HUES64 (cell line): Measurements from ENCODE around the gene AQP5.
"Not testable (repeated sequence)": the region's sequence is repeated elsewhere in the genome, so short reads cannot be mapped to it uniquely, and the experiment has no call there.

Experiments used
- H3K27ac ChIP-seq: 2 replicates; pipeline ENCODE4 v1.7.0; 2013; ENCODE audit warnings: low read depth, low read length, inconsistent platforms
- H3K27me3 ChIP-seq: 2 replicates; pipeline ENCODE4 v1.6.1; 2013; ENCODE audit warnings: mild to moderate bottlenecking, low read length; ENCODE audit not compliant: insufficient read depth
- H3K36me3 ChIP-seq: 2 replicates; pipeline ENCODE4 v1.6.1; 2013; ENCODE audit warnings: mild to moderate bottlenecking, low read length; ENCODE audit not compliant: insufficient read depth
- H3K4me1 ChIP-seq: 2 replicates; pipeline ENCODE4 v1.6.1; 2013; ENCODE audit warnings: mild to moderate bottlenecking, low read length, moderate library complexity; ENCODE audit not compliant: insufficient read depth
- H3K4me3 ChIP-seq: 2 replicates; pipeline ENCODE4 v1.5.1; 2013; ENCODE audit warnings: mild to moderate bottlenecking, low read length, moderate library complexity
- H3K9ac ChIP-seq: 2 replicates; pipeline ENCODE4 v1.6.1; 2013; ENCODE audit warnings: mild to moderate bottlenecking, low read depth, low read length
- H3K9me3 ChIP-seq: 2 replicates; pipeline ENCODE4 v1.6.1; 2013; ENCODE audit warnings: low read depth, low read length; ENCODE audit not compliant: insufficient read depth
- WGBS: fragments of 150-250, 120-280 bp; methylation state at CpG from one replicate; pipeline ENCODE4 v1.1.7; 2013; ENCODE audit warnings: missing lambda C conversion rate; 5-methylcytosine and 5-hydroxymethylcytosine counted together

The AQP5 gene

DNA sequence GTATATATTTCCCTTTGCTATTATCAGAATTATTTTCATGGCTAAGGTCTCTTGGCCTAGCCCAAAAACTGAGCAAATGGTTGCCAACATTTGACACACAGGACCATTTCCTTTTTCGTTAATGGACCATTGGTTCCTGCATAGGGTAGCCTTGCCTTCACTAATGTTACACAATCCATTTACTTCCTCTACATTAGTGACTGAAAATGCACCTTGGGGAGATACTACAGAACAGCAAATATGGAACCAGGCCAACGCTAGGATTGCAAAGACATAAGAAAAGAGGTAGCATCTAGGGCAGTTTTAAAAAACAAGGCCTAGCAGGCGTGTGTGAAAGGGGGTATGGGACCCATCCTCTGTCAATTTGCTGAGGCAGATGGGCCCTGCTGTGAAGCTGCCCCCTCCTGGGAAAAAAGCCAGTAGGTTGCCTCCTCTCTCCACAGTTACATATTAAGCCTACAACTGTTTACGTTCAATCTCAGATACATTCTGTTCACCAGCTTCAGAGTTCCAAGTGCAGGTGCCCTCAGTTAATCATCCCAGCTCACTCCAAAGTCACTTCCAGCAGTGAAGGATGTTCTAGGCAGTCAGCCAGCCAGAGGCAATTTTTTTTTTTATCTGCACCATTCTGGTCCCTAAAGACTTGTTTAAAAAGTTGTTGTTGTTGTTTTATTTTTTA, 26.1 kb downstream of the AQP5 start:
- Histone ChIP-seq H3K36me3 (peaks cover 54% of the 10 kb centered on the region), H3K9me3 (no peaks in the 10 kb centered on the region), H3K27ac (no peak overlapping the region), H3K4me1 (no peaks in the 10 kb centered on the region; the same call in 1 of the 2 replicates), H3K4me3 (no peak overlapping the region), H3K9ac (no peak overlapping the region), H3K27me3 (no peaks in the 10 kb centered on the region)
- 87% methylated on average over 4 of the region's 4 CpGs for WGBS

DNA sequence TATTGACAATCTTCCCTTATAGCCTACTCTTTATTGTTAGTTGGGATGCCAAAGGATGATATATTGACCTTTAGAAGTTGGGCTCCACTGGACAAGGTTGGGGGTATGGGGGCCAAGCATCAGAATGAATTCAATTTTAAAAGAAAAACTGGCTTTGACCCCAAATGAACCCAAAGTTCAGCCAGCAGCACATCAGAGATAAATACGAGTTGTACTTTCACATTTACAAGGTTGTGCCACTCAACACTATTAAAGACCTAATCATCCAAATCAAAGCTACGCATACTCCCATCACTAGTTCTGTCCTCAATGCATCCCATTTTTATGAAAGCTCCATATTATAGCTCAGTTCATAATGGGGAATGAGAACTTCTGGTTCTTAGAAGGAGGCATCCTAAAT, 27.7 kb downstream of the AQP5 start:
- H3K4me1 ChIP-seq, H3K4me3 ChIP-seq, H3K9ac ChIP-seq, H3K27me3 ChIP-seq, H3K9me3 ChIP-seq, H3K27ac ChIP-seq: not testable (repeated sequence)
- H3K36me3 ChIP-seq: peaks cover 70% of the 10 kb centered on the region
- 92% methylated on average over 1 of the region's 2 CpGs for WGBS

DNA sequence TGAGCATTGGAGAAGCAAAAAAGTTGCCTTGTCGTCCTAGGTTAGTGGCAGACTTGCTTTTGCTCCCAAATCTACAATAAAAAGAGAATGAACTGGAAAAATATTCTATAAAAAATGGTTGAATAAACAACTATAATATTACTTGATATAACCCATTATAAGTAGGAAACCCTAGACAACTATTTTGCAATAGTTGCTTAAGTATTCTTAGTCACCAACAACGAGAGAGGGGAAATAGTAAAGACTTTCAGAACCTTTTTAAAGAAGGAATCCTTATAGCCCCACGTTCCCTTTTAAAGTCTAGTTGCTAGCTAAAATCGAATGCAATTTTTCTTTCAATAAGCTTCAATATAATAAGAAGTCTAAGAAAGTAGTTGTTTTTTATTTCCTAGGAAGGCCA, 28.6 kb downstream of the AQP5 start:
- 93% methylated on average over 3 of the region's 4 CpGs for WGBS
- Histone ChIP-seq H3K27ac (no peak overlapping the region), H3K4me3 (no peak overlapping the region), H3K36me3 (peaks cover 78% of the 10 kb centered on the region), H3K9me3 (no peaks in the 10 kb centered on the region), H3K9ac (no peak overlapping the region), H3K27me3 (no peaks in the 10 kb centered on the region), H3K4me1 (no peaks in the 10 kb centered on the region)

DNA sequence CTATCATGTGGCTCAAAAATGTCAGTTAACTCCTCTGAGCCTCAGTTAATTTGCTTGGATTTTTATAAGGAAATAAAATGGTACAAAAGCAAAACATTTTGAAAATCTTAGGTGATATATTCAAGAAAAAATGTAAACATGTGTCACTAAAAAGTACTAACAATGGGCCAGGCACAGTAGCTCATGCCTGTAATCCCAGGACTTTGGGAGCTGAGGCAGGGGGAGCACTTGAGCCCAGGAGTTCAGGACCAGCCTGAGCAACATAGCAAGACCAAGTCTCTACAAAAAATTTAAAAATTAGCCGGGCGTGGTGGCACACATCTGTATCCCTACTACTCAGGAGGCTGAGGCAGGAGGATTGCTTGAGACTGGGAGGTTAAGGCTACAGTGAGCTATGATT, 36.8 kb downstream of the AQP5 start:
- H3K36me3 ChIP-seq: peaks cover 91% of the 10 kb centered on the region

DNA sequence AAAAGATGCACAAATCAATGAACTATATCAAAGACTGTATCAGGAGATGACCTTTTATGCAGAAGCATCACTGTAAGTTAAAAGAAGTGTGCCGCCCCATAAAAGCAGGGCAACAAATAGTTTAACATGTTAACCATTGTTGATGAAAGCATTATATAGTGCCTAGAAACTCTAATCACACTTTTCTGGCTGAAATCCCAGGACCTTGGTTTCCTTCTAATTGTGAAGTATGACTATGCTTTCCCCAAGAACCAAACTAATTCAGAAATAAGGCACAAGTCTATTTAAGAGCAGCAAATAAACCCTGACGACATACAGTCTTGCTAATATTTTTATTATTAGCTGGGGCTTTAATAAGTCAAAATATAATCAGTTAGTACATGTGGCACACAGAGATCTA, 41.9 kb downstream of the AQP5 start:
- Histone ChIP-seq H3K4me1 (no peaks in the 10 kb centered on the region), H3K27me3 (no peaks in the 10 kb centered on the region), H3K9me3 (no peaks in the 10 kb centered on the region), H3K27ac (no peak overlapping the region), H3K9ac (no peak overlapping the region), H3K4me3 (no peak overlapping the region), H3K36me3 (peaks cover 79% of the 10 kb centered on the region)
- WGBS: 100% methylated on average over 2 of the region's 2 CpGs

More for the DNA sequence above, 36.8 kb downstream of the AQP5 start:
- H3K27me3 ChIP-seq: no peaks in the 10 kb centered on the region
- H3K9ac ChIP-seq: no peak overlapping the region
- H3K4me1 ChIP-seq: no peaks in the 10 kb centered on the region
- no peak overlapping the region for H3K27ac ChIP-seq
- no peaks in the 10 kb centered on the region for H3K9me3 ChIP-seq
- WGBS: 100% methylated on average over 2 of the region's 2 CpGs
- no peak overlapping the region for H3K4me3 ChIP-seq

DNA sequence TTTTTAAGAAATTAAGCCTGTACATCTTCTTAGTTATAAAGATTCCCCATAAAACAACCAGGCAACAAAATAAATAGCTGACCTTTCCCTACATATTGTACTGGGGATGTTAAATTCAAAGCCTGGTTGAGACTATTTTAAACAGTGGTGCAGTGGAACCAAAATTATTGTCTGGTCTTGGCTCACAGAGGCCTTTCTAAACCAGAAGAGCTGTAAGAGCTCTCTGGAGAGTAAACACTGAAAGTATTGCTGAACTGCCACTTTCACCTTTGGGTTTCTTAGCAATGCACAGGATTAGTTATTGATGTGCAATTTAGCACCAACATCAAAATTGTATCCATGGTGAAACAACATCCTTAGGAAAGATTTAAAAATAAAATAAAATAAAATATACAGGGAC, 43.0 kb downstream of the AQP5 start:
- no peak overlapping the region for H3K9ac ChIP-seq
- no peaks in the 10 kb centered on the region for H3K9me3 ChIP-seq
- H3K4me1 ChIP-seq: no peaks in the 10 kb centered on the region
- no peak overlapping the region for H3K4me3 ChIP-seq
- H3K27me3 ChIP-seq: no peaks in the 10 kb centered on the region
- H3K36me3 ChIP-seq: peaks cover 70% of the 10 kb centered on the region
- no peak overlapping the region for H3K27ac ChIP-seq

DNA sequence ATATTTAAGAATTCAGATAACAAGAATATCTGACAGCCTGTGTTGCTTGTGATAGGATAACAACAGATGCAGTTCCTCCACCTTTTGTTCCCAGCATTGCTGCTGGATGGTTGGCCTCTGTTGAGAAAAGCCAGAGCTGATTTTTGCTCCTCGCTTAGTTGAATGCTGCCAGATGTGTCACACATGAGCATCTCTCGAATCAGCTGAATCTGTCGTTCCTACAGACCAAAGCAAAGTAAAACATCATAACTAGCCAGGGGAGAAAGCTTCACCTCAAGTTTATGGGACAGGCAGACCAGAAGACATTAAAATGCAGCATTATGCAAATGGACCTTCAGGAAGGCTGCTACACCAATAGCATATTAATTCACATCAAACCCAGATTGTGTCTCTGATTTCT, 43.5 kb downstream of the AQP5 start:
- Histone ChIP-seq H3K9me3 (no peaks in the 10 kb centered on the region), H3K27ac (no peak overlapping the region), H3K4me1 (no peaks in the 10 kb centered on the region), H3K36me3 (peaks cover 68% of the 10 kb centered on the region), H3K27me3 (no peaks in the 10 kb centered on the region), H3K4me3 (no peak overlapping the region), H3K9ac (no peak overlapping the region)
- WGBS: 95% methylated on average over 3 of the region's 3 CpGs

DNA sequence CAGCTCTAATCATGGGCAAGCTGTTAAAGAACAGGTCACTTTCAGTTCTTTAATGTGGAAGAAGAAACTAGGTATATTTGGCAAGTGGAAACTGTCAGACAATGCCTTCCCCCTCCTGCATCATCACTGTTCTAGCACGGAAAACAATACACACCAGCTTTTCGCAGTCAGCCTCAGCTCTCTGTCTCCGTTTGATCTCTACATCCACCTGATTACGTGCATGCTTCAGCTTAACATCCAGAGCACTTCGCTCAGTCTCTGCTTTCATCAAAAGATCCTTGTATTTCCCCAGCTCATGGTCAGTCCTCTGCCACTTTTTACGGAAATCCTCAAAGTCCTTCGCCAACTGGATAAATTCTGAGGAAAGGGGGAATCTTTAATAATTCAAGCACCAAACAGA, 44.6 kb downstream of the AQP5 start:
- no peak overlapping the region for H3K27ac ChIP-seq
- H3K9ac ChIP-seq: no peak overlapping the region
- H3K4me3 ChIP-seq: no peak overlapping the region
- no peaks in the 10 kb centered on the region for H3K27me3 ChIP-seq
- peaks cover 57% of the 10 kb centered on the region for H3K36me3 ChIP-seq
- 94% methylated on average over 7 of the region's 7 CpGs for WGBS
- H3K4me1 ChIP-seq: no peaks in the 10 kb centered on the region
- H3K9me3 ChIP-seq: no peaks in the 10 kb centered on the region

DNA sequence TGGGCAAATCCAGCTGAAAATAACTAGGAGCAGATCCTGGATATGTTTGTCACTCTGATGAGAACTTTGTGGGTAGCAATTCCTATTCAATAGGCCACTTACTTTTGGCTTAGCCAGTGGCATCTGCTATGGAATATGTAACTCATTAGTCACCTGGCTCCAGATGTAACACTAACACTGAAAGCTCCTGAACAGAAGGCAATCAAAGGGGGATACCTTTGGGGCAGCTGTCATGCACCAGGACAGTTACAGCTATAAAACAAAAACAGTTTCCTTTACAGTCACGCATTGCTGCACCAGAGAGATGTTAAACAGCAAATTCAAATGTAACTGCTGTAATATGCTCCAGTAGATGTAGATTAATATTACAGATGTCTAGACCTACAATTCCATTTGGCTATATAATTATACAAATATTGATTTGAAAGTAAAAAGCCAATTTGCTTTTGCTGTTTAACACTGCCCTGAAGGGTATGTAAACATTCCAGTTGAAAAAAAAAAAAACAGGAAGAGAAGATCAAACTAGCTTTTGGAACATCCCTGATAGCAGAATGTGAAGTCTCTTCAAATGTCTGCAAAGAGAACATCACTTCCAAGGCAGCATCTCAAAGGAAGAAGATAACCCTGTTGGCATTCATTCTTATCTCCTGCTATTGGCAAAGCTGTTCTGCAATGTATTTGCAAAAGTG, 45.2 kb downstream of the AQP5 start:
- H3K27ac ChIP-seq: no peak overlapping the region
- no peaks in the 10 kb centered on the region for H3K9me3 ChIP-seq
- WGBS: 100% methylated on average over 1 of the region's 1 CpG
- H3K36me3 ChIP-seq: peaks cover 51% of the 10 kb centered on the region
- H3K4me1 ChIP-seq: no peaks in the 10 kb centered on the region
- H3K4me3 ChIP-seq: no peak overlapping the region
- no peak overlapping the region for H3K9ac ChIP-seq
- H3K27me3 ChIP-seq: no peaks in the 10 kb centered on the region

DNA sequence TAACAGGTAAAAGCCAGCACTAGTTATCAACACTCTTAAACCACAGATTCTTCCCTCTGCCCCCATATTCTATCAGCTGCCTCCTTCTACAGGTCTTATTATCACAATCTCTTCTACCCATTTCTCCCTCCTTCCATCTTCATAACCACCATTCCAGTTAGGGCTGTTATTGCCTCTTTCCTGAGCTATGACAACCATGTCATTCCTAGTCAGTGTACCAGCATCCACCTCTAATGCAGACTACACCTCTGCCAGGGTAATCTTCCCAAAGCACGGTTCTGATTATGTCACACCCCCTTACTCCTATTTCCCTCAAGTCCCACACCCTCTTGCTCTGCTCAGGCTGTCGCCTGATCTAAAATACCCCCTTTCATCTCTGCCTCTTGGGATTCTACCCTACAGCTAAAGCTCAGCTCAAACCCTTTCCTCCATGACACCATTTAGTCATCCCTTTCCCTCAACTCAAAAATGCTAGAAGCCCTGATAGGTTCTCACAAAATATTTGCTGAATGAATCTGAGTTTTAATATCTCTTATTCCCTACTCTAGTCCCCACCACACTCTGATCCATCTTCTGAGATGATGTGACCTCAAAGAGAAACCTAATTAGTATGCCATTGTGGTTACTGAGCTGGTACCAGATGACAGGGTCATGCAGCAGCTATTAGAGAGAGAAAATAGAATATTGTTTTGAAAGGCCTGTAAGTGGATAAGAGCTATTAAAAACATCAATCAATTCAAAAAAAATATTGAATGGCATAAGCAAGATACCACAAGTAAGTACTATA, 51.9 kb downstream of the AQP5 start:
- Histone ChIP-seq H3K4me3 (no peak overlapping the region), H3K27ac (no peak overlapping the region), H3K9me3 (no peaks in the 10 kb centered on the region), H3K9ac (no peak overlapping the region), H3K27me3 (no peaks in the 10 kb centered on the region), H3K4me1 (0 out of 2 replicates have a peak, but pooled peaks cover 5% of the 10 kb centered on the region), H3K36me3 (peaks cover 31% of the 10 kb centered on the region)
- 91% methylated on average over 2 of the region's 2 CpGs for WGBS

DNA sequence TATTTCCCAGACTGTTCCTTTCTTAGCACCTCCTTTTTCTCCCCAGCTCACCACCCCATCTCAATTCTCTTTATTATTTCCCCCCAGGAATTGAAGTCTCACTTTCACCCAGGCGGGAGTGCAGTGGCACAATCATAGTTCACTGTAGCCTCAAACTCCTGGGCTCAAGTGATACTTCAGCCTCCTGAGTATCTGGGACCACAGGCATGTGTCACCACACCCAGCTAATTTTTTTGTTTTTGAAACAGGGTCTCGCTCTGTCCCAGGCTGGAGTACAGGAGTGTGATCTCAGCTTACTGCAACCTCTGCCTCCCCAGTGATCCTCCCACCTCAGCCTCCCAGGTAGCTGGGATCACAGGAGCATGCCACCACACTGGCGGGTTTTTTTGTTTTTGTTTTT, 52.7 kb downstream of the AQP5 start:
- WGBS: 93% methylated on average over 2 of the region's 3 CpGs
- H3K27ac ChIP-seq: no peak overlapping the region
- no peaks in the 10 kb centered on the region for H3K27me3 ChIP-seq
- H3K9me3 ChIP-seq: no peaks in the 10 kb centered on the region
- no peak overlapping the region for H3K9ac ChIP-seq
- H3K4me3 ChIP-seq: no peak overlapping the region
- H3K4me1 ChIP-seq: 0 out of 2 replicates have a peak, but pooled peaks cover 5% of the 10 kb centered on the region
- peaks cover 29% of the 10 kb centered on the region for H3K36me3 ChIP-seq
